Activated CD4-positive, alpha-beta T cell treated with anti-CD3 and anti-CD28 coated beads, Interleukin-2, amount 50 U/mL, for 48 hours (primary cell): ENCODE measurements around the gene METTL17.
A peak's percentile ranks its signal among the peaks of the same experiment; 100 is the strongest.
"Not testable (repeated sequence)": the region's sequence is repeated elsewhere in the genome, so short reads cannot be mapped to it uniquely, and the experiment has no call there.

ENCODE experiments used
- DNase-seq, 2 experiments: peaks; one replicate each; pipeline ENCODE4 v3.0.0-alpha.2; 2020

The METTL17 gene

GRCh38 chr14:21025371-21026273 lies 35.8 kb downstream of the METTL17 start:
- peak; percentile 14 for DNase-seq

GRCh38 chr14:21026274-21026987 lies 36.7 kb downstream of the METTL17 start:
- DNase-seq: no peak

GRCh38 chr14:21026988-21027315 lies 37.2 kb downstream of the METTL17 start:
- no peak for DNase-seq

- no peak for DNase-seq
Measured at GRCh38 chr14:21029917-21030316, 40.1 kb downstream of the METTL17 start, which contains the start of gene TPPP2. Gene TPPP2, plus strand, starts transcription at chr14:21030217. Its CDS starts 365 bp downstream, at chr14:21030582.

GRCh38 chr14:21030531-21030930 lies 40.8 kb downstream of the METTL17 start:
- DNase-seq: no peak

- no peak for DNase-seq
Measured at GRCh38 chr14:21032326-21033132, 42.7 kb downstream of the METTL17 start.

GRCh38 chr14:21033133-21033698 lies 43.4 kb downstream of the METTL17 start:
- DNase-seq: no peak

GRCh38 chr14:21034707-21035106 lies 44.9 kb downstream of the METTL17 start, which contains the start of gene RNASE13:
Gene RNASE13, minus strand, starts transcription at chr14:21034807. Its CDS starts 519 bp downstream, at chr14:21034288.
- DNase-seq: no peak

- DNase-seq: no peak
Measured at GRCh38 chr14:21036751-21037150, 47.0 kb downstream of the METTL17 start.

GRCh38 chr14:21037156-21037555 lies 47.4 kb downstream of the METTL17 start:
- no peak for DNase-seq

- no peak for DNase-seq
Measured at GRCh38 chr14:21038441-21039422, 49.0 kb downstream of the METTL17 start.

GRCh38 chr14:21039585-21040369 lies 50.0 kb downstream of the METTL17 start:
- DNase-seq: peak in 1 of 2 experiments; percentile 10

- DNase-seq: no peak
Measured at GRCh38 chr14:21040370-21040925, 50.7 kb downstream of the METTL17 start.

- DNase-seq: not testable (repeated sequence)
Measured at GRCh38 chr14:21040941-21041340, 51.2 kb downstream of the METTL17 start.

- no peak for DNase-seq
Measured at GRCh38 chr14:21041676-21042433, 52.1 kb downstream of the METTL17 start, which contains the start of gene RNASE7. Gene RNASE7, plus strand, starts transcription at chr14:21042362. Its CDS starts 631 bp downstream, at chr14:21042993.

GRCh38 chr14:21042918-21043317 lies 53.1 kb downstream of the METTL17 start:
- DNase-seq: no peak

GRCh38 chr14:21043387-21043973 lies 53.7 kb downstream of the METTL17 start:
- DNase-seq: no peak

GRCh38 chr14:21043974-21044618 lies 54.3 kb downstream of the METTL17 start:
- no peak for DNase-seq
